HEK293 (cell line): ENCODE results near the gene PLD3.

Source experiments
- CTCF ChIP-seq: fragments of 450-650 bp; formaldehyde crosslinking; IDR thresholded peaks from 2 replicates; pipeline ENCODE4 v1.5.1; 2016; ENCODE audit warnings: missing biosample characterization, missing genetic modification characterization
- GLIS2 ChIP-seq: fragments of 450-650 bp; formaldehyde crosslinking; IDR thresholded peaks from 2 replicates; pipeline ENCODE4 v1.5.1; 2016; ENCODE audit warnings: missing biosample characterization, missing genetic modification characterization
- IKZF3 ChIP-seq: fragments of 450-650 bp; IDR thresholded peaks from 2 replicates; pipeline ENCODE4 v1.5.0; 2018; ENCODE audit warnings: missing biosample characterization, mild to moderate bottlenecking, missing genetic modification characterization, moderate library complexity
- PRDM10 ChIP-seq: fragments of 450-650 bp; formaldehyde crosslinking; IDR thresholded peaks from 2 replicates; pipeline ENCODE4 v1.5.1; 2016; ENCODE audit warnings: missing biosample characterization, missing genetic modification characterization
- SP2 ChIP-seq: fragments of 450-650 bp; formaldehyde crosslinking; IDR thresholded peaks from 2 replicates; pipeline ENCODE4 v1.5.1; 2016; ENCODE audit warnings: missing biosample characterization, missing genetic modification characterization
- ZBTB26 ChIP-seq: fragments of 450-650 bp; formaldehyde crosslinking; optimal IDR thresholded peaks from 2 replicates; pipeline ENCODE3; 2016; ENCODE audit warnings: missing biosample characterization, mild to moderate bottlenecking, missing genetic modification characterization
- ZBTB48 ChIP-seq: fragments of 450-650 bp; formaldehyde crosslinking; IDR thresholded peaks from 2 replicates; pipeline ENCODE4 v1.5.1; 2016; ENCODE audit warnings: missing biosample characterization, missing genetic modification characterization
- ZBTB49 ChIP-seq: fragments of 450-650 bp; formaldehyde crosslinking; IDR thresholded peaks from 2 replicates; pipeline ENCODE4 v1.5.1; 2016; ENCODE audit warnings: missing biosample characterization, missing genetic modification characterization, low read depth
- ZIC2 ChIP-seq: fragments of 450-650 bp; formaldehyde crosslinking; IDR thresholded peaks from 2 replicates; pipeline ENCODE4 v1.5.1; 2016; ENCODE audit warnings: missing biosample characterization, missing genetic modification characterization
- ZNF112 ChIP-seq: fragments of 450-650 bp; formaldehyde crosslinking; IDR thresholded peaks from 2 replicates; pipeline ENCODE4 v1.5.0; 2017; ENCODE audit warnings: missing biosample characterization, missing genetic modification characterization
- ZNF114 ChIP-seq: fragments of 450-650 bp; formaldehyde crosslinking; IDR thresholded peaks from 2 replicates; pipeline ENCODE4 v1.5.0; 2017; ENCODE audit warnings: missing biosample characterization, missing genetic modification characterization
- ZNF169 ChIP-seq: fragments of 450-650 bp; formaldehyde crosslinking; IDR thresholded peaks from 2 replicates; pipeline ENCODE4 v1.5.1; 2016; ENCODE audit warnings: missing biosample characterization, missing genetic modification characterization
- ZNF341 ChIP-seq: fragments of 450-650 bp; formaldehyde crosslinking; IDR thresholded peaks from 2 replicates; pipeline ENCODE4; 2016; ENCODE audit warnings: low read depth, missing biosample characterization, missing genetic modification characterization
- ZNF354C ChIP-seq: fragments of 450-650 bp; formaldehyde crosslinking; IDR thresholded peaks from 2 replicates; pipeline ENCODE4 v1.5.1; 2016; ENCODE audit warnings: missing biosample characterization, missing genetic modification characterization, low read depth, borderline replicate concordance
- ZNF398 ChIP-seq: fragments of 450-650 bp; formaldehyde crosslinking; IDR thresholded peaks from 2 replicates; pipeline ENCODE4 v1.5.1; 2017; ENCODE audit warnings: missing biosample characterization, missing genetic modification characterization
- ZNF423 ChIP-seq: fragments of 450-650 bp; formaldehyde crosslinking; IDR thresholded peaks from 2 replicates; pipeline ENCODE4 v1.5.1; 2016; ENCODE audit warnings: missing biosample characterization, missing genetic modification characterization
- ZNF513 ChIP-seq: fragments of 450-650 bp; IDR thresholded peaks from 2 replicates; pipeline ENCODE4 v1.5.1; 2018; ENCODE audit warnings: missing biosample characterization, missing genetic modification characterization
- ZNF514 ChIP-seq: fragments of 450-650 bp; formaldehyde crosslinking; IDR thresholded peaks from 2 replicates; pipeline ENCODE4 v1.5.1; 2016; ENCODE audit warnings: missing biosample characterization, missing genetic modification characterization
- ZNF561 ChIP-seq: fragments of 450-650 bp; IDR thresholded peaks from 2 replicates; pipeline ENCODE4 v1.5.1; 2018; ENCODE audit warnings: missing biosample characterization, missing genetic modification characterization, borderline replicate concordance
- ZNF639 ChIP-seq: fragments of 450-650 bp; formaldehyde crosslinking; IDR thresholded peaks from 2 replicates; pipeline ENCODE4 v1.5.1; 2016; ENCODE audit warnings: missing biosample characterization, missing genetic modification characterization
- ZNF776 ChIP-seq: fragments of 450-650 bp; formaldehyde crosslinking; IDR thresholded peaks from 2 replicates; pipeline ENCODE4 v1.5.0; 2017; ENCODE audit warnings: missing biosample characterization, missing genetic modification characterization, borderline replicate concordance
- ZNF792 ChIP-seq: fragments of 450-650 bp; formaldehyde crosslinking; IDR thresholded peaks from 2 replicates; pipeline ENCODE4 v1.5.1; 2016; ENCODE audit warnings: missing biosample characterization, missing genetic modification characterization
- ZSCAN30 ChIP-seq: fragments of 450-650 bp; IDR thresholded peaks from 2 replicates; pipeline ENCODE4 v1.5.1; 2018; ENCODE audit warnings: missing biosample characterization, mild to moderate bottlenecking, missing genetic modification characterization, moderate library complexity
- ZSCAN4 ChIP-seq: fragments of 450-650 bp; formaldehyde crosslinking; IDR thresholded peaks from 2 replicates; pipeline ENCODE4 v1.5.1; 2017; ENCODE audit warnings: missing biosample characterization, missing genetic modification characterization

The PLD3 gene

GRCh38 chr19:40419066-40419612, 70.6 kb downstream of the PLD3 start (continued):
- TF ChIP-seq ZNF639 (no peak), ZNF114 (tag by site-specific recombination) (no peak), PRDM10 (tag by site-specific recombination) (peak; percentile 36; the same call in 1 of the 2 replicates), ZNF792 (tag by site-specific recombination) (0 out of 2 replicates have a peak, but pooled peaks have one; percentile 17), ZNF776 (tag by site-specific recombination) (no peak), IKZF3 (tag by site-specific recombination) (no peak), GLIS2 (peak; percentile 42; the same call in 1 of the 2 replicates), ZNF423 (tag by site-specific recombination) (peak; percentile 35; the same call in 1 of the 2 replicates), ZBTB26 (tag by site-specific recombination) (peak; percentile 10), ZNF398 (tag by site-specific recombination) (no peak), ZNF169 (tag by site-specific recombination) (0 out of 2 replicates have a peak, but pooled peaks have one; percentile 66), ZBTB48 (tag by site-specific recombination) (peak; percentile 84), ZNF513 (tag by site-specific recombination) (no peak), ZBTB49 (tag by site-specific recombination) (no peak), ZSCAN4 (tag by site-specific recombination) (peak; percentile 86), ZNF354C (no peak), ZNF112 (tag by site-specific recombination) (no peak), SP2 (tag by site-specific recombination) (no peak), CTCF (tag by site-specific recombination) (peak; percentile 61), ZNF514 (tag by site-specific recombination) (0 out of 2 replicates have a peak, but pooled peaks have one; percentile 12), ZNF561 (tag by site-specific recombination) (no peak), ZSCAN30 (tag by site-specific recombination) (no peak), ZIC2 (tag by site-specific recombination) (0 out of 2 replicates have a peak, but pooled peaks have one; percentile 33), ZNF341 (tag by site-specific recombination) (no peak)
